PC-3 (cell line): ENCODE measurements around the gene GALNT10.

Source experiments
- CTCF ChIP-seq: fragments of 300-600 bp; sonication (generic); conservative IDR thresholded peaks from 2 replicates; pipeline ENCODE4 v1.5.1; 2017; ENCODE audit warnings: antibody characterized with exemption, low read depth, mild to moderate bottlenecking, low read length
- EZH2 ChIP-seq: fragments of 300-600 bp; sonication (generic); IDR thresholded peaks from one replicate; pipeline ENCODE4 v1.6.1; 2017; ENCODE audit warnings: antibody characterized with exemption, mild to moderate bottlenecking, low read length; ENCODE audit not compliant: unreplicated experiment

GRCh38 chr5:154205441-154206117, 15.0 kb downstream of the GALNT10 start:
- TF ChIP-seq CTCF (no peak), EZH2 (no peak)
